ENCODE measurements around the gene CD164L2. TPM values are rescaled to one million over a fixed set of nuclear protein-coding genes. Genes with fewer than 3 reads are reported as not detected.
A peak's percentile ranks its signal among the peaks of the same experiment; 100 is the strongest.
"Not testable (repeated sequence)": the region's sequence is repeated elsewhere in the genome, so short reads cannot be mapped to it uniquely, and the experiment has no call there.

The CD164L2 gene
- polyA plus RNA-seq, 4 donors, result 0.14 to 0.42 (median 0.23) TPM

DNA sequence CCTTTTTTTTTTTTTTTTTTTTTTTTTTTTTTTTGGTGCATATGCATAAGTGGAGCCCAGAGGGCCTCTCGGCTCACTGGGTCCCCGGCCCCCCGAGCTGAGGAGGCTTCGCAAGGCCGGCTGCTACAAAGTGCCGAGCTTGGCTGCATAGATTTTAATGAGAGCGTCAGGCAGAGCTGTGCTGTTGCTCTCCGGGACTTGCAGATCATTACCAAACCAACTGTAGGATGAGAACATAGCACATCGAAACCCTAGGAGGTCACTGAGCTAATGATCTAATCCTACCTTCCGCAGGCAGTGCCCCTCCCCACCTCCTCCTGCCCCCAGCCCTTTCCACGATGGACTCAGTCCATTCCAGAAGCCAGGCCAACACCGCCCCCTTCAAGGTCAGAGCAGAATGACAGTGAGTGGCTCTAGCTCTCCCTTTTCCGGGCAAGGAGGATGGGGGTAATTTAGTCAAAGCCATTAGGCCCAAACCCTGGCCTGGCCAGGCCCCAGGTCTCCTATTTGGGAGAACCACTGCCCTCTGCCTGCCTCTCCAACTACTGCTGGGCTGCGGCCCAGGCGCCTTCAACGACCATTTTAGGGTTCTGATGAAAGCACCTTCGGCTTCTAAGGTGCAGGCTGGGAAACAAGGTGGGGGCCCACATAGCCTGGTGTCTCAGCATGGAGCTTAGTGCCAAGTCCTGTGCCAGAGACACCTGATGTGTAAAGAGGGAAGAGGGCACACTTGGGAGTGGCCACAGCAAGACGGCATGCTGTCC lies 22.6 kb upstream of the CD164L2 start:
- not testable (repeated sequence) for DNase-seq (ENCODE audit: low read depth in 4 of 4, low spot score in 3 of 4)

DNA sequence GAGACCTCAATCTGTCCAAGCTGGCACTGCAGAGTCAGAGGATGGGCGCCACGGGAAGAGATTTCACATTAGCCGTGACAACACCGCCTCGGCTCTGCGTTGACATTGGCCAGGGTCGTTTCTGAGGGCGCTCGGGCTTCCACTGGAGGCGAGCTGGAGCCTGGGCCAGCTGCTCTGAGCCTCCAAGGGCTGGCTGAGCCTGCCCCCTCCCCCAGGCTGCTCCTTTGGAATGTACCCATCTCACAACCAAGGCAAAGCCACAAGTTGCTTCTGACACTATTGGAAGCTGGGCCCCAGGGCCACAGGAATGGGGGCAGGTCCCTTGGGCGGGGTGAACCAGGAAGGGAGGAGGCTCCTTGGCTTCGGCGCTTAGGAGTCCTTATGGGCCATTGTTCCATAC lies 21.9 kb upstream of the CD164L2 start:
- DNase-seq (ENCODE audit: low read depth in 4 of 4, low spot score in 3 of 4), result no peak

DNA sequence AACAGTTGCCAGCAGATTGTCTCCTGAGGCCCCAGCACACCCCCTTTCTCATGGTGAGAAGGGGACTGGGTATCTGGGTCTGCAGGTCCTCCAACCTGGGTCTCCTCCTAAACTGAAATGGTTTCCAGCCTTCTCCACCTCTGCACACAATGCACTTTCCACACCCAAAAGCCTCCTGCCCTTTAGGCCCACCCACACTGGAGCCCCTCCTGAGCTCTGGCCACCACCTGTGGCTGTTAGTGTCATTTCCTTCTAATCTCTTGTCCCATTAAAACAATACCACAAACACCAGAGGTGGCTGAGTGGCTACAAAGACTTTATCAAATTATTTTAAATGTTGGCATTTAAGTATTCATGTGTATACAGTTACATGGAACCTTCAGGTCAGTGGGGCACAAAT lies 20.8 kb upstream of the CD164L2 start:
- DNase-seq (ENCODE audit: low read depth in 4 of 4, low spot score in 3 of 4), result no peak

DNA sequence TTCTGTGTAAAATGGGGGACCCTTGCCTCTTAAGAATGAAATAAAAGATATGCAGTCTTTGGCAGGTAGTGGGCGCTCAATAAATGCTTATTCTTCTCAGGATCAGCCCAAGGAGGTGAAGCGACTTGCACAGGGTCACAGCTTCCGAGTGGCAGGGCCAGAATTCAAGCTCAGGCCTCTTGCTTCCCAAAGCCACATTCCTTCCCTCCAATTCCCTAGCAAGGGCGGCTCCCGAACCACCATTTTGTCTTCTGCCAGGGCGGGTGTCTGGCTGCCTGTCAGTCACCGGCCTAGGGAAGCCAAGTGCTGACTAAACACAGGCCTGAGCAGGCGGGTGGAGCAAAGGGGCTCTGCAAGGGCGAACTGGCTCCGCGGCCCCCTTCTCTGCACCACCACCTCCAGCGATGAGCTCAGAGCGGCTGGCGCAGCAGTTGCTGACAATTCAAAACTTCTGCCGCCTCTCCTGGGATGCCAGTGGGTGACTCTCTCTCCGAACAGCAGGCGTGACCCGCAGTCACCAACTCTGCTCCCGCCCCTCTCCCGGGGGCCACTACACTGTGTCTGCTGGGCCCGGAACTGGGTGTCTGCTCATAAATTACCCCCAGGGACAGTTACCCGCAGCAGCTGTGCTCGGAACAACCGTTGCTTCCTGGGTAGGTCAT lies 20.1 kb upstream of the CD164L2 start:
- no peak for DNase-seq (ENCODE audit: low read depth in 4 of 4, low spot score in 3 of 4)

DNA sequence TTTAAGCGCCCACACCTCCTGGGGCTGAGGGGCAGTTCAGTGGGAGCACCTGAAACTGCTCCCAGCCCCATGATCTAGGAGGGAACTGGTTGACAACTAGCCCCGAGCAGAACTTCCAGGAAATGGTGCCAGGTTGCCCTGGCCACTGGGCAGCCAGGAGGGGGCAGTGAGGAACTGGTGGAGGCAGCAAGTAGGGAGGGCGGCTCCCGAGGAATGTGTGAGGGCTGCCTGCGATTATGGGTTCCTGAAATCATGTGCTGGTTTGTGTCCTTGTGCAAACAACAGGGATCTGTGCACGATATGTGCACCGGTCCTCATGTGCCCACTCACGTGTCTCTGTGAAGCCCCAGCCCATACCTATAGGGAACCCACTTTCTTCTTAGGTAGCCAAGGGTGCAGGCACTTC lies 19.2 kb upstream of the CD164L2 start:
- DNase-seq (ENCODE audit: low read depth in 4 of 4, low spot score in 3 of 4), result no peak

DNA sequence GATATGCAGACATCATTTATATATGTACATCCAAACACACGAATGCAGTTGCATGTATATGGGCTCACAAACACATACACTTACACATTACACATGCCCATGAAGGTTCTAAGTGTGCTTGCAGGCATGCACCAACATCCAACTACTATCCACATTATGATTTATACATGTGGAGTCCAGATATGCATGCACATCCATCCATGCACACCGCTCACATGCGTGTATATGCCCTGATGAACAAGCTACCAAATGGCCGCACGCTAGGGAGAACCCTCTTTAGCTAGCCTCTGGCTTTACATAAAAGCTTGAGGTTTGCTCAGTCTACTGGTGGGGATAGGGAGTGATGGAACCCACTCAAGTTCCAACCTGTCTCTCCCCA lies 17.8 kb upstream of the CD164L2 start:
- no peak for DNase-seq (ENCODE audit: low read depth in 4 of 4, low spot score in 3 of 4)

DNA sequence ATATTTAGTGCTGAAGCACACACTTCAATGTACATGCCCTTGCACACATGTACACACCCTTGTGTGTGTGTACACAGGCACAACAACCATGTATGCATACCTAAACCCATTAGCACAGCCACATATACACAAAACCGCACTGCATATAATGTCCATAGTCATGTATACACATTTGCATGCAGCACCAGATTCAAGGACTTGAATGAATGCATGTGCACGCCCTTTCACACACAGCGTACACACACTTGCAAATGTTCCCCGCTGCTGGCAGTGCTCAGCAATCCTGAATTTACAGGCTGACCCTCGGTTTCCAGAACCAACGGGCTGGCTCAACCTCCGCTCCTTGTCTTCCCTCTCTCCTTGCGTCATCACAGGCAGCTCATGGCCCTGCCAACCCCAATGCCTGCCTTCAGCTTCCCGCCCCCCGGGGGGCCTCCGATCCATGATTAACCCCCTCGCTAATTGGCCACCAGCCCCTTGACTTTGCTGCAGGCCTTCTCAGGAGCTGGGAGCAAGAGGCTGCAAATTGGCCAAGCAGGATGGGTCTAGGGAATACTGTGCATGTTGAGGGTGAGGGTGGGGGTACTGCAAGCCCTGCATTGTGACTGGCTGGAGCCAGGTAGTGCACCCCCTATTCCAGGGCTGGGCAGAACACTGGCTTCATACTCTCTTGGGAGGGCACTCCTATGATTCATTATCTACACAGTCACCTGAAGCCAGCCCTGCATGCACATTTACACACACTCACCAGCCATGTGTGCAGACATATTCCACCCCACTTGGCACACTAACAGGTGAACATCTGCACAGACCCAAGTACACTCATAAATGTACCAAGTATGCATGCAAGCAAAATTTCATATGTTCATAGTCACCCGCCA lies 17.2 kb upstream of the CD164L2 start:
- DNase-seq (ENCODE audit: low read depth in 4 of 4, low spot score in 3 of 4), result no peak

DNA sequence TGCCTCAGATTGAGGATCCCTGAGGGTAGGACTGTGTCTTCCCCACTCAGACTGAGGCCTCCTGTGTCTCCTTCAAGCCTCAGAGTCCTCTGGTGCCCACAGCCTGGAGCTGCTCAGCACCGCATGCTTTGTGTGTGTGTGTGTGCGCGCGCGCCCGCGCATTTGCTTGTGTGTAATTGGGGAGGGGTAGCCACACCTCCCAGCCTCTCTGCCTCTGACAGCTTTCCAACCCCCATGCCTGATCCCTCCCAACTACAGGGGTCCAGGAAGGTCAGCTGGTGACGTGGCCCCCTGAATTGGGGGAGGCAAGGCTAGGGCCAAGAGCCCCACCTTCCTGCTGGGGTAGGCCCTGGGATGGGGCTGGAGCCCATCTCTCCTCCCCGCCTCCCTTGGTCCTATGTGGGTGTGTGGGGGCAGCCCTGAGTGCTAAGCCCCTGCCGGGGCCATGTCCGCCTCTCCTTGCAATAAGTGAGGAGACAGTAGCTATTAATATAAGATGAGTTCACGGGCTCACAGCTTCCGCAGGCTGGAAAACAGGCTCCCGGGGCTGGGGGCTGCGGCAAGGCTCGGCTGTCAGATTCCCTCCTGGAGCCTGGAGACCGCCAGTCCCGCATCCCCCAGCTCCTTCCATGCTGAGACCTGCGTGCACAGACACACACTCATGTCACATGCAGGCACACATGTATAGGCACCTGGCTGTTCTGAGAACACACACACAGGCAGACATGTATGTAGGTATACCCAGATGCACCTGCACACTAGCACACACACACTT lies 16.3 kb upstream of the CD164L2 start:
- no peak for DNase-seq (ENCODE audit: low read depth in 4 of 4, low spot score in 3 of 4)

DNA sequence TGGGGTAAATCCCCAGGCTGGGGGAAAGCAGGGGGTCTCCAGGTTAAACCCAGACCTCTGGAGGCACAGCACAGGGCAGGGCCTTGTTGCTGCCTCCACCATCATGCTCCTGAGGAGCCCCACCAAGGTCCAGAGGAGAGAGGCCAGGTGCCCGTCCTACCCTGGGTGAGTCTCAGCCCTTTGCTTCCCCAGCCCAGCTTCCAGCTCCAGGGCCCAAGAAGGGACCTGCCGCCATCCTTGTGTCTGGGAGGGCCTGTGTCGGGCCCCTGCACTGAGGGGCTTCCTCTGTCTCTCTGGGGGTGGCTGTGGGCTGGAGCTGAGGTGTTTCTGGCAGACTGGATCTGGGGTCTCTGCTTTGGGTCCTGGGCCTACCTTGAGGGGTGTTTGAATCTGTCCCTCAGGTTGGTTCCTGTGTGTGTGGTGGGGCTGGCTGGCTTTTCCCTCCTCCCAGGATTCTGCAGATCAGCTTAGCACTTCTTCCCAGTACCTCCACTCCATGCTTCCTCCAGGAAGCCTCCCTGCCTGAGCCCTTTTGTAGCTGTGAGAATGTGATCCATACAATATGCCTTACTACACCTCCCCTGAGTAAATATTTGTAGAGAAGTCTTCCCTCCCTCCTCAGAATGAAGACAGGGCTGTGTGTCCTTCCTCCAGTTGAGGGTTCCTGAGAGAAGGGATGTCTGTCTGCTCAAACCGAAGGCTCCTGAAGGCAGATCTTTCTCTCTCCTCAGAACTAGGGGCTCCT lies 15.4 kb upstream of the CD164L2 start:
- no peak for DNase-seq (ENCODE audit: low read depth in 4 of 4, low spot score in 3 of 4)

DNA sequence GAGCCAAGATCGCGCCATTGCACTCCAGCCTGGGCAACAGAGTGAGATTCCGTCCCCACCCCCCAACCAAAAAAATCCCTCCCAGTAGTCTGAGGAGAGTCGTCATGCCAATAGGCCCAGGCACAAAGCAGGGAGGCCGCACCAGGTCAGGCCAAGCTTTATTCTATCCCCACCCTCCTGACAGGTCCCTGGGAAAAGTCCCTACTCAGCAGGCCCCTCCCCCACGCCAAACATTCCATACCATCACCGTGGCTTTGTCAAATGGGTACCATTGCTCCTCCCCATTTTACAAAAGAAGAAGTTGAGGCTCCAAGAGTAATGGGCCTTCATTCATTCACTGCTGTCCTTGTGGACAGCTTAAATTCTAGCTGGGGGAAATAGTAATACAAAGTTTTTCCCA lies 14.6 kb upstream of the CD164L2 start:
- DNase-seq (ENCODE audit: low read depth in 4 of 4, low spot score in 3 of 4), result no peak

DNA sequence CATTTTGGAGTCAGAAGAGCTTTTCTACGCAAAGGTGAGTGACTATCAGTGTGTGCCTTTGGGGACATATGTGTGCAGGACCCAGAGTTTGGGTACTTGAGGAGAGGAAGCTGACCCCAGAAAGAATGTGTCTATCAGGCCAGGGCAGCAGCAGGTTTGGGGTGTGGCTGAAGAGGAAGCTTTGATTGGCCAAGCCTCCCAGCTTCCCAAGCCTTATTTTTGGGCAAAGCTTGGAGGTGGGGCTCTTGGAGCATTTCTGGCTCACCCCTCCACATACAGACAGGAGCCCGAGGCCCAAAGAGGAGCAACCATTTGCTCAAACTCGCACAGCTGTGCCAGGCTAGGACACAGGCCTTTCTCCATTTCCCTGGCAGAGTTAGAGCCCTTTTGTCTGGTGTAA lies 14.0 kb upstream of the CD164L2 start:
- no peak for DNase-seq (ENCODE audit: low read depth in 4 of 4, low spot score in 3 of 4)

DNA sequence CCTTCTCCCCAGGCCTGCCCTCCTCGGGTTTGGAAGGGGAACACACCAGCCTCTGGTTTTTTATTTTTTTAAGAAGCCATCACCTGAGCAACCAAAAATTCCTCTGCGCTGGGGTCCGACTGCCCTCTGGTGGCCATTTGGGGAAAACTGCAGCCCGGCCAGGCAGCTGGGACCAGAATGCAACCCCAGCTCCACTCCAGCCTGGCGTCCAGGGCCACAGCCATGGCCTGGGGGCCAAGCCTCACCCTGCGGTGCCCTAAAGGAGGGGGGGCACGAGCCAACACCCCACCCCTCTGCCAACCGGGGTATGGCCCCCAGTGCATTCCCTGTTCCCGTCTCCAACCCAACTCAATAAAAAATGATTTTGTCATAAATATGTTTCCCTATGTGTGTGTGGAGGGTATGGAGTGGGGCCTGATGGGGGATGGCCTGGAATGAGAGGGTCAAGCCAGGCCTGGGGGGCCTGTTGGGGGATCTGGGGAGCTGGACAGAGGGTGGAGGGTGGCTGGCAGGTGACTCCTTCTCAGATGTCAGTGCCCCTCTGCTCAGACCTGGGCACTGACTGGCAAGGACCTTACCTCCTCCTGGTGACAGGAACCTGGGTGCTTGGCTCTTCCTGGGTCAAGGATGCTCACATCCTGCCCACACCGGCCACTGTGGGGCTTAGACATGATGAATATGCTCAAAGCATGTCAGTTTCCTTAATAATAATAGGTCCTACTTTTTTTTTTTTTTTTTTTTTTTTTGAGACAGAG lies 12.5 kb upstream of the CD164L2 start:
- DNase-seq (ENCODE audit: low read depth in 4 of 4, low spot score in 3 of 4), result no peak

DNA sequence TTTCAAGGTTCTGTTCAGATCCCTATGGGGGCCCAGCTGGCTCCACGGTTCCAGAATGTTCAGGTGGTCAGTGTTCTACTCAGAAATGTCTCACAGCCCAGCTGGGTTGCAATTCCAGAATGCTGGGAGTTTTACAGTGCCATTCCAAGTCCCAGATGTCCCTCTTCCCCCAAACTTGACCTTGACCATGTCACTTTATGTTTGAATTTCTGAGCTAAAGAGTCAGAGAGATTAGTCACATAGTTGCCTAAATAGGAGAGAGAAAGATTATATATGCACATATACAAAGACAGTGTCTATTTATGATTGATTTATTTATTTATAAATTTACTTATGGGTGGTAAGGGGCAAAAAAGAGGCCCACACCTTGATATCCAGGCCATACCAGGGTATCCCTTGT lies 11.8 kb upstream of the CD164L2 start:
- no peak for DNase-seq (ENCODE audit: low read depth in 4 of 4, low spot score in 3 of 4)

DNA sequence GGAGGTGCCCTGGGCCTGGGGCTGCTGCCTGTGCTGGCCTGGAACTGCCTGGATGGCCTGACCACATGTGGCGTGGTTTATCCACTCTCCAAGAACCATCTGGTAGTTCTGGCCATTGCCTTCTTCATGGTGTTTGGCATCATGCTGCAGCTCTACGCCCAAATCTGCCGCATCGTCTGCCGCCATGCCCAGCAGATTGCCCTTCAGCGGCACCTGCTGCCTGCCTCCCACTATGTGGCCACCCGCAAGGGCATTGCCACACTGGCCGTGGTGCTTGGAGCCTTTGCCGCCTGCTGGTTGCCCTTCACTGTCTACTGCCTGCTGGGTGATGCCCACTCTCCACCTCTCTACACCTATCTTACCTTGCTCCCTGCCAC lies 11.1 kb upstream of the CD164L2 start:
- no peak for DNase-seq (ENCODE audit: low read depth in 4 of 4, low spot score in 3 of 4)

DNA sequence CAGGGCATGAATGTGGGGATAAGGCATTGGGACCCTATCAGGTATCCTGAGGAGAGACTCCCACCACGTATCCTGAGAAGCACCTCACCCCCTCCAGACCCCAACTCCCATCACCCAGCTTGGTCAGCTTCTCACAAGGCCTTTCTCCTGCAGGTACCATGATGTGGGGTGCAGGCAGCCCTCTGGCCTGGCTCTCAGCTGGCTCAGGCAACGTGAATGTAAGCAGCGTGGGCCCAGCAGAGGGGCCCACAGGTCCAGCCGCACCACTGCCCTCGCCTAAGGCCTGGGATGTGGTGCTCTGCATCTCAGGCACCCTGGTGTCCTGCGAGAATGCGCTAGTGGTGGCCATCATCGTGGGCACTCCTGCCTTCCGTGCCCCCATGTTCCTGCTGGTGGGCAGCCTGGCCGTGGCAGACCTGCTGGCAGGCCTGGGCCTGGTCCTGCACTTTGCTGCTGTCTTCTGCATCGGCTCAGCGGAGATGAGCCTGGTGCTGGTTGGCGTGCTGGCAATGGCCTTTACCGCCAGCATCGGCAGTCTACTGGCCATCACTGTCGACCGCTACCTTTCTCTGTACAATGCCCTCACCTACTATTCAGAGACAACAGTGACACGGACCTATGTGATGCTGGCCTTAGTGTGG lies 10.6 kb upstream of the CD164L2 start:
- no peak for DNase-seq (ENCODE audit: low read depth in 4 of 4, low spot score in 3 of 4)

DNA sequence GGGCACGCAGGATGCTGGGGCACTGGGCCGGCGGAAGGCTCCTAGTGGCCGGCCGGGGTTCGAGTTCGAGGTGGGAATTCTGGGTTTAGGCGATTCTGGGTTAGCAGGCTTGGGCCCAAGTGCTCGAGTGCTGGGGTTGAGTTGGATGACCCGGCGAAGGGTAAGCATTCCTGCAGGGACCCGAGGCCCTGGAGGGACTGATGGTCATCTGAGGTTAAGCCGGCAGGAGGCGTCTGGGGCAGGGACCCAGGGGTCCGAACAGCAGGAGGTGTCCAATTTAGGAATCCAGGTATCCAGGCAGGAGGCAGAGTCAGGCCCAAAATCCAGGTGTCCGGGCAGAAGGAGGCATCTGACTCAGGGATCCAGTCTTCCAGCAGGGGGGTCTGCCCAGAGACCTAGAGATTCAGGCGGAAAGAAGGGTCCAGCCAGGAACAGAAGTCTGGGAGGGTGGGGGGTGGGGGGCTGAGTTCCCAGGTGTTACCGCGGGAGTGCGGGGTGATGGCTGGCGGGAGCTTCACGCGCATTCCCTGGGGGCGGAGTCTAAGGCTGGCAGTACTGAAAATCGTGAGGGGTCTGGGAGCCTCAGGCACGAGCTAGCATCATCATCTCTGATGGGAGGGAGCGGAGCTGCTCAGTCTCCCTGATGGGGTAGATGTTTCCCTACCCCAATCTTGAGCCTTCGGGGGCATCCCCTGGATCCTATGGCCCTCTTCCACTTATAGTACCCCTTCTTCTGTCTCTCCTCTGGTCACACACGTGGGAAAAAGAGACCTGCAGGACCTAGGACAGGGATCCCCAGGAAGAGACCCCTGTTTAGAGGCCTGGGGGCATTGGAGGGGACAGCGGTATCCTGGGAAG lies 9.9 kb upstream of the CD164L2 start:
- DNase-seq (ENCODE audit: low read depth in 4 of 4, low spot score in 3 of 4), result no peak

DNA sequence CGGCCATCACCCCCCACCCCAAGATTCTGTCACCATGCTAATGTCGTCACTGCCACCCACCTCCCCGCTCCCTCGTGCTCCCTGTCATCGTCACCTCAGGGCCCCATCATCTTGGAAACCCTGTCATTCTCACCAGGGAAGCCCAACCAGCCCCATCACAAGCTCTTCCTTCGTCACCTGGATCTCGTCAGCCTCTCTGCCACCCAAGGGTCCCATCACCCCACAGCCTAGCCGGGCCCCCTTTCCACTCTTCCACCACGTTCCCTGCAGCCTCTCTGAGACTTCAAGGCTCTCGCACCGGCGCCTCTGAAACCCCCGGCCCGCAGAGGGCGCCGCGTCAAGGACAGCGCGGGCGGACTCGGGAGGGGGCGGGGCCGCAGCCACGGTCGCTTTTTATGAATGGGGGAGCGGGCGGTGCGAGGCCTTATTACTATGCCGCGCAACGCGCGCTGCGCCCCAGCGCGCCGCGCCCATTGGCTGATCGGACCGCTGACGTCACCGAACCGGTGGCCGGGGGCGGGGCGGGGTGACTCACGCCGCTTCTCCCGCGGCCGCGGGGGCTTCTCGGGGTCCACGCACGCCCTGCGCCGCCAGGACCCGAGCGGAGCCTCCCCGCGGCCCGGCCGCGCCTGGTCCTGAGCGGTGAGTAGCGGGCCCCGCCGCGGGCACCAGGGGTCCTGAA lies 9.1 kb upstream of the CD164L2 start, which contains the start of gene GPR3:
TSS of gene GPR3 (plus strand) at position 527 of the 682 bp plus-strand sequence. CDS start 1,177 bp downstream, outside the sequence.
- peak in 1 of 4 donors; percentile 65 for DNase-seq (ENCODE audit: low read depth in 4 of 4, low spot score in 3 of 4)
